GM23338 (cell line): Measurements from ENCODE around the gene EMC9.

Experiments
- CTCF ChIP-seq, 2 experiments: fragments of 200-600 bp in 1 of 2; sonication (generic) in 1 of 2; conservative IDR thresholded peaks; 2 replicates each; pipeline versions ENCODE4 v1.5.1 to v1.6.1; 2016 to 2017; ENCODE audit warnings: antibody characterized with exemption in 2 of 2, low read depth in 2 of 2, mild to moderate bottlenecking in 2 of 2, moderate library complexity in 1 of 2
- ETS1 ChIP-seq: IDR thresholded peaks from 2 replicates; pipeline ENCODE4 v1.6.1; 2016; ENCODE audit warnings: antibody characterized with exemption
- EZH2 ChIP-seq: fragments of 200-600 bp; sonication (generic); IDR thresholded peaks from one replicate; pipeline ENCODE4 v1.8.0; 2017; ENCODE audit warnings: antibody characterized with exemption, mild to moderate bottlenecking, low read depth; ENCODE audit not compliant: unreplicated experiment
- EZH2phosphoT487 ChIP-seq: fragments of 200-600 bp; sonication (generic); IDR thresholded peaks from one replicate; pipeline ENCODE4 v1.8.1; 2018; ENCODE audit warnings: antibody characterized with exemption; ENCODE audit not compliant: unreplicated experiment
- JUNB ChIP-seq: IDR thresholded peaks from one replicate; pipeline ENCODE4 v1.6.1; 2016; ENCODE audit warnings: antibody characterized with exemption; ENCODE audit not compliant: unreplicated experiment
- POLR2AphosphoS5 ChIP-seq: IDR thresholded peaks from 2 replicates; pipeline ENCODE4 v1.6.1; 2016; ENCODE audit warnings: antibody characterized with exemption, low read depth
- REST ChIP-seq: IDR thresholded peaks from one replicate; pipeline ENCODE4 v1.6.1; 2018; ENCODE audit warnings: antibody characterized with exemption; ENCODE audit not compliant: unreplicated experiment

GRCh38 chr14:24185026-24185425 is 43.6 kb upstream of the EMC9 start:
- TF ChIP-seq CTCF (conservative IDR thresholded peaks at IDR 0.05; ENCODE audit: low read depth in 2 of 2) (no peak), EZH2phosphoT487 (no peak), POLR2AphosphoS5 (no peak), REST (no peak), JUNB (no peak), EZH2 (no peak), ETS1 (no peak)
